Progenitor cell of endocrine pancreas (in vitro differentiated cells): ENCODE measurements around the gene C16orf89. TPM values are rescaled to one million over a fixed set of nuclear protein-coding genes. Genes with fewer than 3 reads are reported as not detected.
A peak's percentile ranks its signal among the peaks of the same experiment; 100 is the strongest.

ENCODE experiments used
- DNase-seq: peaks from one replicate; pipeline ENCODE4 v3.0.0; 2021; ENCODE audit warnings: low spot score; ENCODE audit not compliant: unreplicated experiment
- H3K27ac Mint-ChIP-seq: 2 replicates; pipeline ENCODE4 v1.8.0; 2021; ENCODE audit warnings: mild to moderate bottlenecking, moderate library complexity, mixed read lengths
- H3K27me3 Mint-ChIP-seq: 2 replicates; pipeline ENCODE4 v1.8.0; 2021; ENCODE audit warnings: mixed read lengths
- H3K36me3 Mint-ChIP-seq: 2 replicates; pipeline ENCODE4 v1.8.0; 2022; ENCODE audit warnings: mixed read lengths; ENCODE audit not compliant: insufficient read depth
- H3K4me1 Mint-ChIP-seq: 2 replicates; pipeline ENCODE4 v1.8.0; 2021; ENCODE audit warnings: low read depth, mixed read lengths
- H3K4me3 Mint-ChIP-seq: 2 replicates; pipeline ENCODE4 v1.8.0; 2021; ENCODE audit warnings: low read depth, mild to moderate bottlenecking, moderate library complexity, mixed read lengths
- H3K9me3 Mint-ChIP-seq: 2 replicates; pipeline ENCODE4 v1.8.0; 2021; ENCODE audit warnings: low read depth, mixed read lengths
- total RNA-seq: library from RNA; stranded (reverse); gene quantifications from 2 replicates; pipeline ENCODE4 v1.2.1, GENCODE V29; 2021
- TF ChIP-seq, protein P1 (sequence below): fragments of 200-600 bp; sonication (generic); IDR thresholded peaks from one replicate; pipeline ENCODE4 v1.5.0; 2021; ENCODE audit warnings: antibody characterized with exemption, mild to moderate bottlenecking; ENCODE audit not compliant: unreplicated experiment

The C16orf89 gene
- total RNA-seq, 1 donor from 2014 or later, result not detected

DNA sequence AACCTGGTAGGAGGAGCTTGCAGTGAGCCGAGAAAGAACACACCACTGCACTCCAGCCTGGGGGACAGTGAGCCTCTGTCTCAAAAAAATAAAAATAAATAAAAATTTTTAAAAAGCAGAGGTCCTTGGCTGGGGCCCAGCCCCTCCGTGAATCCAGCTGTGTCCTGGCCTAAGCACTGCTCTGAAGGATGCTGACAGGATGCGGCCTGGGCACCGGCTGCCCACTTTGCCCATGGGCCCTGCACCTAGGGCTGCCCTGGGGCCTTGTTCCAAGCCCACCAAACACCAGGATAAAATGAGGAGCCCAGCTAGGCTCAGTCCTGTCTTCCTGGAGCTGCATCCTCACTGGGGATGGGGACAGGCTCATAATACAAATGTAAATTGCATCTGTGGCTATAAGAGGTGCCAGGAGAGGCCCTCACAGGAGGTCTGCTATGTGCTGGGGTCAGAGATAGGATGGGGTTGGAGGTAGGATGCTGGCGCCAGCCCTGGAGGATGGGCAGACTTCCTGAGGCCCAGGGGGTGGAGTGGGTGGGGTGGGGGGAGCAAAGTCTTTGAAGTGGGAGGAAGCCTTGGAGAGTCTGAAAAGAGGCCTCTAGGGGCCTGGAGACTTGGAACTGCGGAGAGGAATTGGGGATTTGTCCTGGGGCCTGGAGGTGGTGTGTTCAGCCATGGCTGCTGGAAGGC, 6.2 kb downstream of the C16orf89 start:
- no peak for DNase-seq
- no peak overlapping the region for H3K4me3 Mint-ChIP-seq
- H3K27ac Mint-ChIP-seq, result no peak overlapping the region
- no peaks in the 10 kb centered on the region for H3K9me3 Mint-ChIP-seq
- H3K27me3 Mint-ChIP-seq, result peaks cover 8% of the 10 kb centered on the region
- H3K4me1 Mint-ChIP-seq, result no peaks in the 10 kb centered on the region
- TF ChIP-seq, protein P1, sequence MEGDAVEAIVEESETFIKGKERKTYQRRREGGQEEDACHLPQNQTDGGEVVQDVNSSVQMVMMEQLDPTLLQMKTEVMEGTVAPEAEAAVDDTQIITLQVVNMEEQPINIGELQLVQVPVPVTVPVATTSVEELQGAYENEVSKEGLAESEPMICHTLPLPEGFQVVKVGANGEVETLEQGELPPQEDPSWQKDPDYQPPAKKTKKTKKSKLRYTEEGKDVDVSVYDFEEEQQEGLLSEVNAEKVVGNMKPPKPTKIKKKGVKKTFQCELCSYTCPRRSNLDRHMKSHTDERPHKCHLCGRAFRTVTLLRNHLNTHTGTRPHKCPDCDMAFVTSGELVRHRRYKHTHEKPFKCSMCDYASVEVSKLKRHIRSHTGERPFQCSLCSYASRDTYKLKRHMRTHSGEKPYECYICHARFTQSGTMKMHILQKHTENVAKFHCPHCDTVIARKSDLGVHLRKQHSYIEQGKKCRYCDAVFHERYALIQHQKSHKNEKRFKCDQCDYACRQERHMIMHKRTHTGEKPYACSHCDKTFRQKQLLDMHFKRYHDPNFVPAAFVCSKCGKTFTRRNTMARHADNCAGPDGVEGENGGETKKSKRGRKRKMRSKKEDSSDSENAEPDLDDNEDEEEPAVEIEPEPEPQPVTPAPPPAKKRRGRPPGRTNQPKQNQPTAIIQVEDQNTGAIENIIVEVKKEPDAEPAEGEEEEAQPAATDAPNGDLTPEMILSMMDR, result no peak
- H3K36me3 Mint-ChIP-seq, result no peaks in the 10 kb centered on the region

DNA sequence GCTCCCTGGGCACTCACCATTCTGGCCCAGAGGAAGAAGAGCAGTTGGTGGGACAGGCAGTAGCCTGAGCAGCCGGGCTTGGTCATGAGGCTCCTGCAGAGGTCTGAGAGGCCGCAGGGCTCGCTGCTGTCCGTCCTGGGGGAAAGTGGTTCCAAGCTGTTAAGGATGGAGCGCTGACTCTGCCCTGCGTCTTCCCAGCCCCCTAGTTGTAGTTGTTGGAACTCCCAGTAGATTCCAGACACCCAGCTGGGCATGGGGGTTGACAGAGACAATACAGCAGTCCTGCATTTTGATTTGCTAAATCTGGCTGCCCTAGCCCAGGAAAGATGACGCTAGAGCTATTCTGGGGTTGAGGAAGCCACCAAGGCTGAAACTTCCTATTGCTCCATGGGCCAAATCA, 7.3 kb downstream of the C16orf89 start:
- H3K27ac Mint-ChIP-seq, result no peak overlapping the region

DNA sequence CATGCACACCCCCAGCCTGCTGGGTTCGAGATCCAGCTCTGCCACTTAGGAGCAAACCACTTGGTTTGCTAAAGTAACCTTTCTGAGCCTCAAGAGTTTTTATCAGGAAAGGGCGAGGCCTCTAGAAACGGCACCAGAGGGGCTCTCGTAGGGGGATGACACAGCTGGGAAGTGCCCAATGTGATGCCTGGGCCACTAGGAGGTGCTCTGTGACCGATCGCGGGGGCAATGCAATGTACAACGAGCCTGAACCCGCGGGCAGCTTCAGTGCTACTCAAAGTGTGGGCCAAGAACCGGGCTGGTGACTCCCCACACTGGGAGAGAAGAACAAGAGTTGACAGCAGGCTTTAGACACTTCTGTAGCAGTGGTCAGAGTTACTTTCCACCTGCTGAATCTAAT, 9.4 kb downstream of the C16orf89 start:
- Mint-ChIP-seq H3K27me3 (no peaks in the 10 kb centered on the region), H3K4me1 (no peaks in the 10 kb centered on the region), H3K36me3 (no peaks in the 10 kb centered on the region), H3K27ac (no peak overlapping the region), H3K9me3 (no peaks in the 10 kb centered on the region), H3K4me3 (no peak overlapping the region)
- DNase-seq, result no peak
- TF ChIP-seq, protein P1, result peak; percentile 45

More for the DNA sequence above, 7.3 kb downstream of the C16orf89 start:
- no peak for DNase-seq
- H3K36me3 Mint-ChIP-seq, result no peaks in the 10 kb centered on the region
- peaks cover 5% of the 10 kb centered on the region for H3K27me3 Mint-ChIP-seq
- TF ChIP-seq, protein P1, result peak; percentile 52
- H3K4me3 Mint-ChIP-seq, result no peak overlapping the region
- H3K9me3 Mint-ChIP-seq, result no peaks in the 10 kb centered on the region
- H3K4me1 Mint-ChIP-seq, result no peaks in the 10 kb centered on the region

DNA sequence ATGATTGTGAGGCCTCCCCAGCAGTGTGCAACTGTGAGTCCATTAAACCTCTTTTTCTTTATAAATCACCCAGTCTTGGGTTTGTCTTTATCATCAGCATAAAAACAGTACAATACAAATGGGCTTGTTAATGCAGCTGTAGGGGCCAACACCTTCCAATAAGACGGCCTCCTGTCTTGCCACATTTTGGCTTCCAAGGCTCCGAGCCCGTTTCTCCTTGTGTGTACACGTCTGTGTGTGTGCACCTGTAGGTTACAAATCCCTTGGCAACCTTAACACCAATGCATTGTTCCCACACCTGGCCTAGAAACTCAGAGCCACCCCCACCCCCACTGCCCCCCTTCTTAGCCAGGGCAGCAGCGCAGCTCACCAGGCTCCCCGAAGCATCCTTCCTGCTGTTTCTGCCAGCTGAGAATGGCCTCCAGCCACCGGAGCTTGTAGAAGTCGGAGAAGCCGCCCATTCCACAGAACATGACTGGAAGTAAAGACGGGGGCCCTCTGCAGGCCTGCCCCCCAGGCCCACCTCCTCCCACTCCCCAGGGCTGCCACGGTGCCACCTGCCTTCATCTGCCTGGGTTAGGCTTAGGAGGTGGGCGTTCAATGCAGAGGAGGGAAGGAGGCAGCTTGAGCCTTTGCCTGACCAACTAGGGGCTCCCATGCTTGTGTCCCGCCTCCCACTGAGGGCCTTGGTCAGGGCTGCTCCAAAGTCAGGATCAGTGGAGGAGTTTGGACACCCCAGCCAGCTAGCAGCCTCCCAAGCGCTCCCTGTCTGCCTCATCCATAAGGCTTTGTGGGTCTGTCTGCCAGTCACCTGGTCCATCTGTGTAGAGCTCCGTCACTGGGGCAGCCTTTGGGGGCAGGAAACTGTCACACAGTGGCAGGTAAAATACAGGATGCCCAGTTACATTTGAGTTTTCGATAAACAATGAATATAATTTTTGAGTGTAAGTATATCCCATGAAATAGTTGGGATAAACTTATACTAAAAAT, 10.6 kb downstream of the C16orf89 start:
- TF ChIP-seq, protein P1, result no peak
- no peaks in the 10 kb centered on the region for H3K27me3 Mint-ChIP-seq
- DNase-seq, result no peak
- H3K9me3 Mint-ChIP-seq, result peaks cover 7% of the 10 kb centered on the region
- H3K27ac Mint-ChIP-seq, result no peak overlapping the region
- H3K4me1 Mint-ChIP-seq, result no peaks in the 10 kb centered on the region
- H3K36me3 Mint-ChIP-seq, result no peaks in the 10 kb centered on the region
- no peak overlapping the region for H3K4me3 Mint-ChIP-seq

DNA sequence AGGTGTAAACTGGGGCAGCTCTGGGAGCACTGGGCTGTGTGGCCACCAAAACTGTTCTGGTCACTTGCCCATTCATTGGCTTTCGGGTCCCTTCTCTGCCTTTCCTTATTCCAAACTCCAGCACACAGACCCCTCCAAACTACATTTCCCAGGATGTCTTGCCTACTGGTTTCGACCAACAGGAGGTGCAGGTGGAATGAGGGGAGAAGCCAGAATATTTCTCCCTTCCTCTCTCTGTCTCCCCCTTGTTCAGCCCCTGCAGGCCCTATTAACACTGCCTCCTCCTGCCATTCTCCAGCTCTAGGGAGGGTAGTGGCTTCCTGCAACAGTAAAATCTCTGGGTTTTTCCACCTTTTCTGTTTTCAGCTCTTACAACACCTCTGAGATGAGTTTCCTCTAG, 18.8 kb downstream of the C16orf89 start:
- no peak overlapping the region for H3K27ac Mint-ChIP-seq
- H3K36me3 Mint-ChIP-seq, result peaks cover 1% of the 10 kb centered on the region

More for the DNA sequence above, 18.8 kb downstream of the C16orf89 start:
- DNase-seq, result no peak
- H3K4me3 Mint-ChIP-seq, result no peak overlapping the region
- TF ChIP-seq, protein P1, result no peak
- H3K27me3 Mint-ChIP-seq, result no peaks in the 10 kb centered on the region
- peaks cover 7% of the 10 kb centered on the region for H3K9me3 Mint-ChIP-seq
- peaks cover 3% of the 10 kb centered on the region for H3K4me1 Mint-ChIP-seq
